Tongue (tissue), 2 donors: Measurements from ENCODE around the gene ULK3. TPM values are rescaled to one million over a fixed set of nuclear protein-coding genes. Genes with fewer than 3 reads are reported as not detected.

Experiments used
- DNase-seq: peaks from one replicate; pipeline ENCODE4 v3.0.0-alpha.2; 2015
- total RNA-seq: library from RNA; depleted of rRNA; stranded (reverse); fragments of >200 nt; gene quantifications from one replicate; pipeline ENCODE4 v1.2.3, GENCODE V29; 2014

The ULK3 gene
- total RNA-seq, 1 donor from 2014 or later = 49.2 TPM

- DNase-seq = no peak
Observed at GRCh38 chr15:74840851-74841775, 1.8 kb downstream of the ULK3 start.

GRCh38 chr15:74839526-74840395 is 3.2 kb downstream of the ULK3 start:
- DNase-seq = no peak

- no peak for DNase-seq
Observed at GRCh38 chr15:74838746-74839525, 4.0 kb downstream of the ULK3 start.

GRCh38 chr15:74838137-74838516 is 4.8 kb downstream of the ULK3 start:
- DNase-seq = no peak

GRCh38 chr15:74837482-74838136 is 5.3 kb downstream of the ULK3 start:
- no peak for DNase-seq

GRCh38 chr15:74836846-74837245 is 6.1 kb downstream of the ULK3 start:
- DNase-seq = no peak

GRCh38 chr15:74835312-74835823 is 7.6 kb downstream of the ULK3 start:
- DNase-seq = peak; percentile 38

- no peak for DNase-seq
Observed at GRCh38 chr15:74833376-74834107, 9.4 kb downstream of the ULK3 start.

- DNase-seq = no peak
Observed at GRCh38 chr15:74832826-74833225, 10.1 kb downstream of the ULK3 start.

- no peak for DNase-seq
Observed at GRCh38 chr15:74831813-74832495, 11.0 kb downstream of the ULK3 start.

- DNase-seq = peak; percentile 86
Observed at GRCh38 chr15:74830868-74831267, 12.1 kb downstream of the ULK3 start.

GRCh38 chr15:74829991-74830390 is 13.0 kb downstream of the ULK3 start:
- no peak for DNase-seq

- no peak for DNase-seq
Observed at GRCh38 chr15:74829486-74829885, 13.5 kb downstream of the ULK3 start.

- no peak for DNase-seq
Observed at GRCh38 chr15:74828835-74829234, 14.1 kb downstream of the ULK3 start.

GRCh38 chr15:74827614-74828013 is 15.3 kb downstream of the ULK3 start:
- DNase-seq = no peak

- DNase-seq = no peak
Observed at GRCh38 chr15:74826921-74827320, 16.0 kb downstream of the ULK3 start.

- DNase-seq = peak; percentile 50
Observed at GRCh38 chr15:74826364-74826819, 16.6 kb downstream of the ULK3 start, which contains the start of gene CPLX3. CPLX3 (plus strand) TSS chr15:74826627; CDS start chr15:74826704, 77 bp downstream.

- DNase-seq = no peak
Observed at GRCh38 chr15:74825866-74826265, 17.1 kb downstream of the ULK3 start.

GRCh38 chr15:74824976-74825375 is 18.0 kb downstream of the ULK3 start:
- no peak for DNase-seq

GRCh38 chr15:74823324-74823723 is 19.6 kb downstream of the ULK3 start:
- DNase-seq = no peak
